ENCODE results near the gene FOXP3. TPM values are rescaled to one million over a fixed set of nuclear protein-coding genes. Genes with fewer than 3 reads are reported as not detected.

FOXP3 gene
- total and polyA plus RNA-seq, 8 donors: 0.04 to 0.16 (median 0.12) TPM; not detected in 5

DNA sequence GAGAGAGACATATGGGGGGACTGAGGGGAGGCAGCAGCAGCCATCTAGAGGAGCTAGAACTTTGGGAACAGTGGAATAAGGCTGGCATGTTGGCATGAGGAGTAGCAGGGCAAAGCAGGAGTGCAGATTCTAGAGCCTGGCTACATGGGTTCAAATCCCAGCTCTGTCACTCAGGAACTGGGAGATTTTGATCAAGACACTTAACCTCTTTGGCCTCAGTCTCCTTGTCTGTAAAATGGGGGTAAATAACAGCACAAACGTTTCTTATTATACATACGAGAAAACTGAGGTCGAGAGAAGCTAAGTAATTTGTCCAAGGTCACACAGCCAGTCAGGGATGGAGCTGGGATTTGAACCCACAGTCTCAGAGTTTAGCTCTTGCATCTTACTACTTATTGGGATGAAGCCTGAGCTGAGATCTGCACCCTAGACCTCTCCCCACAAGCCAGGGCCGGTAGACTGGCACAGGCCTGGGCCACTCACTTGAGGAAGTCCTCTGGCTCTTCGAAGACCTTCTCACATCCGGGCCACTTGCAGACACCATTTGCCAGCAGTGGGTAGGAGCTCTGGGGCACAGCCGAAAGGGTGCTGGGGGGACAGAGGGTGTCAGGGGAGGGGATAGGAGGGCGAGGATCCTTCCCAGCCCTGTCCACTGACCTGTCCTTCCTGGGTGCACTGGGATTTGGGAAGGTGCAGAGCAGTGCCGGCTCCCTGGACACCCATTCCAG is 8.1 kb downstream of the FOXP3 start:
- intact Hi-C loops (cut with DNase I): no loop called here
- H3K27me3 ChIP-seq: no peaks in the 10 kb centered on the region
- H3K27ac ChIP-seq: no peak overlapping the region
- H3K4me1 ChIP-seq: no peaks in the 10 kb centered on the region
- TF ChIP-seq, protein P1, sequence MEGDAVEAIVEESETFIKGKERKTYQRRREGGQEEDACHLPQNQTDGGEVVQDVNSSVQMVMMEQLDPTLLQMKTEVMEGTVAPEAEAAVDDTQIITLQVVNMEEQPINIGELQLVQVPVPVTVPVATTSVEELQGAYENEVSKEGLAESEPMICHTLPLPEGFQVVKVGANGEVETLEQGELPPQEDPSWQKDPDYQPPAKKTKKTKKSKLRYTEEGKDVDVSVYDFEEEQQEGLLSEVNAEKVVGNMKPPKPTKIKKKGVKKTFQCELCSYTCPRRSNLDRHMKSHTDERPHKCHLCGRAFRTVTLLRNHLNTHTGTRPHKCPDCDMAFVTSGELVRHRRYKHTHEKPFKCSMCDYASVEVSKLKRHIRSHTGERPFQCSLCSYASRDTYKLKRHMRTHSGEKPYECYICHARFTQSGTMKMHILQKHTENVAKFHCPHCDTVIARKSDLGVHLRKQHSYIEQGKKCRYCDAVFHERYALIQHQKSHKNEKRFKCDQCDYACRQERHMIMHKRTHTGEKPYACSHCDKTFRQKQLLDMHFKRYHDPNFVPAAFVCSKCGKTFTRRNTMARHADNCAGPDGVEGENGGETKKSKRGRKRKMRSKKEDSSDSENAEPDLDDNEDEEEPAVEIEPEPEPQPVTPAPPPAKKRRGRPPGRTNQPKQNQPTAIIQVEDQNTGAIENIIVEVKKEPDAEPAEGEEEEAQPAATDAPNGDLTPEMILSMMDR (IDR thresholded peaks at IDR 0.05): no peak
- FAIRE-seq (no peak), ATAC-seq (no peak), DNase-seq (peak in 1 of 6 donors; percentile 36)
- WGBS, 2 donors: 68 to 74% methylated on average over 9 of the region's 9 CpGs
- H3K4me3 ChIP-seq: no peak overlapping the region
- H3K9me3 ChIP-seq: no peaks in the 10 kb centered on the region
- H3K36me3 ChIP-seq: no peaks in the 10 kb centered on the region

DNA sequence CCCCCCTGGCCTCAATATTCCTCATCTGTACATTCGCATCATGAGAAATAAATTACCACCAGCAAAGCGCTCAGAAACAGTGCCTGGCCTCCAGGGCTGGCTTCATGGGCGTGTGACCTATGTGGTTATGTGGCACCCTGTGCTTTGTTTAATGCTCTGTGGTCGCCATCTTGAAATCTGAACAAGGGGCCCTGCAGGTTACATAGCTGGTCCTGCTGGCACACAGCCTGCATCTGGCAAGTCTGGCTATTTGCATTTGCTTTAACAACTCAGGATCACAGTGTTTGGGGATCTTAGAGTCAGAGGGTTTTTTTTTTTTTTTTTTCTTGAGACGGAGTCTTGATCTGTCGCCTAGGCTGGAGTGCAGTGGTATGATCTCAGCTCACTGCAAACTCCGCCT is 9.9 kb downstream of the FOXP3 start:
- 83 to 87% methylated on average over 7 of the region's 7 CpGs for WGBS, 2 donors
- Histone ChIP-seq H3K4me1 (no peaks in the 10 kb centered on the region), H3K27me3 (no peaks in the 10 kb centered on the region), H3K36me3 (no peaks in the 10 kb centered on the region), H3K27ac (no peak overlapping the region), H3K4me3 (no peak overlapping the region), H3K9me3 (no peaks in the 10 kb centered on the region)
- TF ChIP-seq, protein P1 (IDR thresholded peaks at IDR 0.05): no peak
- no peak for ATAC-seq
- intact Hi-C loops (cut with DNase I): no loop called here
- peak in 1 of 6 donors; percentile 10 for DNase-seq
- no peak for FAIRE-seq

- WGBS, 2 donors: 83 to 93% methylated on average over 13 of the region's 13 CpGs
- no peak for ATAC-seq
- intact Hi-C loops (cut with DNase I): no loop called here
- Histone ChIP-seq H3K27me3 (no peaks in the 10 kb centered on the region), H3K27ac (no peak overlapping the region), H3K9me3 (no peaks in the 10 kb centered on the region), H3K4me3 (no peak overlapping the region), H3K4me1 (no peaks in the 10 kb centered on the region), H3K36me3 (no peaks in the 10 kb centered on the region)
- TF ChIP-seq, protein P1 (IDR thresholded peaks at IDR 0.05): no peak
- FAIRE-seq: no peak
- DNase-seq: peak in 1 of 6 donors; percentile 48
These were observed 13.2 kb downstream of the FOXP3 start for GRCh38 chrX:49251325-49251724.

DNA sequence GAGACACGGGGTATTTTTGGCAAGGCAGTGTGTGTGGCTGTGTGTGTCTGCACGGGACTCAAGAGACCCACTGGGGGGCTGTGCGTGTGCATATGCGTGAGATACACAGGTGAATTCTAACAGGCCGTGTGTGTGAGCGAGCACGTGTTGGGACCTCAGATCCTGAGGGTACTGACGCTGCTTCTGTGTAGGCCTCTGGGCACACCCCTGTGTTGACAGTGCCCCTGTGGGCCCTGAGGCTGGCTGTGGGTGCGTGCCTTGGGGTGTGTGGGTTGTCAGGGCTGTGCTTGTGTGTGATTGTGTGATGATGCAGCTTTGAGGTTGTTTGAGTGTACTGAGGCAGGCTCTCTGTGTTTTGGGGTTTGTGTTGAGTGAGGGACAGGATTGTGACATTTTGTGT is 13.9 kb downstream of the FOXP3 start:
- no peaks in the 10 kb centered on the region for H3K9me3 ChIP-seq
- H3K27ac ChIP-seq: no peak overlapping the region
- TF ChIP-seq, protein P1 (IDR thresholded peaks at IDR 0.05): no peak
- peak in 1 of 6 donors; percentile 42 for DNase-seq
- no peaks in the 10 kb centered on the region for H3K27me3 ChIP-seq
- no peak for ATAC-seq
- no peak overlapping the region for H3K4me3 ChIP-seq
- H3K36me3 ChIP-seq: no peaks in the 10 kb centered on the region
- intact Hi-C loops (cut with DNase I): no loop called here
- no peaks in the 10 kb centered on the region for H3K4me1 ChIP-seq
- FAIRE-seq: no peak
- WGBS, 2 donors: 85 to 93% methylated on average over 9 of the region's 9 CpGs

GRCh38 chrX:49250066-49250465 is 14.4 kb downstream of the FOXP3 start:
- H3K36me3 ChIP-seq: no peaks in the 10 kb centered on the region
- H3K4me3 ChIP-seq: no peak overlapping the region
- H3K27ac ChIP-seq: no peak overlapping the region
- H3K9me3 ChIP-seq: no peaks in the 10 kb centered on the region
- intact Hi-C loops (cut with DNase I): no loop called here
- WGBS, 2 donors: 88 to 94% methylated on average over 13 of the region's 13 CpGs
- ATAC-seq: no peak
- FAIRE-seq: no peak
- no peaks in the 10 kb centered on the region for H3K27me3 ChIP-seq
- DNase-seq: peak in 1 of 6 donors; percentile 36
- TF ChIP-seq, protein P1 (IDR thresholded peaks at IDR 0.05): no peak
- no peaks in the 10 kb centered on the region for H3K4me1 ChIP-seq

Measured in pancreas (tissue), 10 donors.